Fibroblast of lung (primary cell): ENCODE data around the gene RUNX1.

Source experiments
- EZH2 ChIP-seq: IDR thresholded peaks from 2 replicates; pipeline ENCODE4 v1.5.1; 2012; ENCODE audit warnings: low read length, control low read depth, mild to moderate bottlenecking; ENCODE audit errors: missing control alignments
- TF ChIP-seq, protein P1 (sequence below), 2 donors: IDR thresholded peaks in 1 of 2; conservative IDR thresholded peaks in 1 of 2; 1 replicate in 1 of 2; 2 replicates in 1 of 2; pipeline ENCODE4 v1.5.1; 2011 to 2012; ENCODE audit warnings: low read length in 2 of 2, control low read depth in 1 of 2, inconsistent platforms in 1 of 2, low read depth in 1 of 2, mild to moderate bottlenecking in 1 of 2

DNA sequence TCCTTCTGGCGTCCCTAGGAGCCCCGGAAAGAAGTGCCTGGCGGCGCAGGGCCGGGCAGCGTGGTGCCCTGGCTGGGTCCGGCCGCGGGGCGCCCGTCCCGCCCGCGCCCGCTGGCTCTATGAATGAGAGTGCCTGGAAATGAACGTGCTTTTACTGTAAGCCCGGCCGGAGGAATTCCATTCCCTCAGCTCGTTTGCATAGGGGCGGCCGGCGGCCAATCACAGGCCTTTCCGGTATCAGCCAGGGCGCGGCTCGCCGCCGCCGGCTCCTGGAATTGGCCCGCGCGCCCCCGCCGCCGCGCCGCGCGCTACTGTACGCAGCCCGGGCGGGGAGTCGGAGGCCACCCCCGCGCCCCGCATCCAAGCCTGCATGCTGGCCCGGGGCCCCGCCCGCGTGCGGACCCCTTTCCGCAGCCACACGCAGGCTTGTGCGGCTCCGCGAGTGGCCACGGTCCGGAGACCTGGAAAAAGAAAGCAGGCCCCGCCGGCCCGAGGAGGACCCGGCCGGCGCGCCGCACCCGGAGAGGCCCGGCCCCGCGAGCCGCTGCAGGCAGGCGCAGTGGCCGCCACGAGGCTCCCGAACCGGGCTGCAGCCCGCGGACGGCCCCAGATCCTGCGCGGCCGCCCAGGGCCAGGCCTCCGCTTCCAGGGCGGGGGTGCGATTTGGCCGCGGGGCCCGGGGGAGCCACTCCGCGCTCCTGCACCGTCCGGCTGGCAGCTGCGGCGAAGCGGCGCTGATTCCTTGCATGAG, 160.4 kb downstream of the RUNX1 start:
- TF ChIP-seq, protein P1, sequence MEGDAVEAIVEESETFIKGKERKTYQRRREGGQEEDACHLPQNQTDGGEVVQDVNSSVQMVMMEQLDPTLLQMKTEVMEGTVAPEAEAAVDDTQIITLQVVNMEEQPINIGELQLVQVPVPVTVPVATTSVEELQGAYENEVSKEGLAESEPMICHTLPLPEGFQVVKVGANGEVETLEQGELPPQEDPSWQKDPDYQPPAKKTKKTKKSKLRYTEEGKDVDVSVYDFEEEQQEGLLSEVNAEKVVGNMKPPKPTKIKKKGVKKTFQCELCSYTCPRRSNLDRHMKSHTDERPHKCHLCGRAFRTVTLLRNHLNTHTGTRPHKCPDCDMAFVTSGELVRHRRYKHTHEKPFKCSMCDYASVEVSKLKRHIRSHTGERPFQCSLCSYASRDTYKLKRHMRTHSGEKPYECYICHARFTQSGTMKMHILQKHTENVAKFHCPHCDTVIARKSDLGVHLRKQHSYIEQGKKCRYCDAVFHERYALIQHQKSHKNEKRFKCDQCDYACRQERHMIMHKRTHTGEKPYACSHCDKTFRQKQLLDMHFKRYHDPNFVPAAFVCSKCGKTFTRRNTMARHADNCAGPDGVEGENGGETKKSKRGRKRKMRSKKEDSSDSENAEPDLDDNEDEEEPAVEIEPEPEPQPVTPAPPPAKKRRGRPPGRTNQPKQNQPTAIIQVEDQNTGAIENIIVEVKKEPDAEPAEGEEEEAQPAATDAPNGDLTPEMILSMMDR (conservative IDR thresholded peaks at IDR 0.05 in 1 of 2, IDR thresholded peaks at IDR 0.05 in 1 of 2; ENCODE audit: low read depth in 1 of 2, low read length in 2 of 2), result no peak
- no peak for TF ChIP-seq EZH2
